ENCODE data around the gene CMAS.

GRCh38 chr12:22044391-22044790 lies 1.6 kb upstream of the CMAS start:
- TF ChIP-seq CTCF (IDR thresholded peaks at IDR 0.05; ENCODE audit: insufficient read depth, low read depth, low read length) (no peak), EZH2 (IDR thresholded peaks at IDR 0.05; ENCODE audit: insufficient read depth, low read length) (no peak)

Measured in astrocyte (in vitro differentiated cells and primary cell).